Endothelial cell (in vitro differentiated cells): ENCODE results near the gene PRR19. TPM values are rescaled to one million over a fixed set of nuclear protein-coding genes. Genes with fewer than 3 reads are reported as not detected.

Experiments
- DNase-seq: peaks from one replicate; pipeline ENCODE4 v3.0.0; 2021; ENCODE audit warnings: low spot score
- H3K27ac Mint-ChIP-seq: one replicate; pipeline ENCODE4 v1.8.0; 2021; ENCODE audit warnings: mixed read lengths, inconsistent platforms; ENCODE audit not compliant: unreplicated experiment
- H3K27me3 Mint-ChIP-seq: one replicate; pipeline ENCODE4 v1.8.0; 2021; ENCODE audit warnings: mild to moderate bottlenecking, moderate library complexity, mixed read lengths, inconsistent platforms; ENCODE audit not compliant: unreplicated experiment
- H3K36me3 Mint-ChIP-seq: one replicate; pipeline ENCODE4 v1.8.0; 2021; ENCODE audit warnings: mild to moderate bottlenecking, low read depth, mixed read lengths, inconsistent platforms; ENCODE audit not compliant: unreplicated experiment
- H3K4me1 Mint-ChIP-seq: one replicate; pipeline ENCODE4 v1.8.0; 2021; ENCODE audit warnings: mild to moderate bottlenecking, mixed read lengths, inconsistent platforms; ENCODE audit not compliant: unreplicated experiment
- H3K4me3 Mint-ChIP-seq: one replicate; pipeline ENCODE4 v1.8.0; 2021; ENCODE audit warnings: mild to moderate bottlenecking, mixed read lengths, inconsistent platforms; ENCODE audit not compliant: unreplicated experiment
- H3K9me3 Mint-ChIP-seq: one replicate; pipeline ENCODE4 v1.8.0; 2021; ENCODE audit warnings: mixed read lengths, inconsistent platforms; ENCODE audit not compliant: unreplicated experiment
- CTCF ChIP-seq: fragments of 200-600 bp; sonication (generic); IDR thresholded peaks from one replicate; pipeline ENCODE4 v1.5.0; 2021; ENCODE audit warnings: antibody characterized with exemption; ENCODE audit not compliant: unreplicated experiment
- total RNA-seq: library from RNA; stranded (reverse); fragmentation: NEBNext Ultra II Directional; extraction: Animal tissue kit (Norgen Biotek cat#: 25700); gene quantifications from one replicate; pipeline ENCODE4 v1.2.1, GENCODE V29; 2021; ENCODE audit not compliant: unreplicated experiment

PRR19 gene
- total RNA-seq, 1 donor from 2014 or later = 1.1 TPM

DNA sequence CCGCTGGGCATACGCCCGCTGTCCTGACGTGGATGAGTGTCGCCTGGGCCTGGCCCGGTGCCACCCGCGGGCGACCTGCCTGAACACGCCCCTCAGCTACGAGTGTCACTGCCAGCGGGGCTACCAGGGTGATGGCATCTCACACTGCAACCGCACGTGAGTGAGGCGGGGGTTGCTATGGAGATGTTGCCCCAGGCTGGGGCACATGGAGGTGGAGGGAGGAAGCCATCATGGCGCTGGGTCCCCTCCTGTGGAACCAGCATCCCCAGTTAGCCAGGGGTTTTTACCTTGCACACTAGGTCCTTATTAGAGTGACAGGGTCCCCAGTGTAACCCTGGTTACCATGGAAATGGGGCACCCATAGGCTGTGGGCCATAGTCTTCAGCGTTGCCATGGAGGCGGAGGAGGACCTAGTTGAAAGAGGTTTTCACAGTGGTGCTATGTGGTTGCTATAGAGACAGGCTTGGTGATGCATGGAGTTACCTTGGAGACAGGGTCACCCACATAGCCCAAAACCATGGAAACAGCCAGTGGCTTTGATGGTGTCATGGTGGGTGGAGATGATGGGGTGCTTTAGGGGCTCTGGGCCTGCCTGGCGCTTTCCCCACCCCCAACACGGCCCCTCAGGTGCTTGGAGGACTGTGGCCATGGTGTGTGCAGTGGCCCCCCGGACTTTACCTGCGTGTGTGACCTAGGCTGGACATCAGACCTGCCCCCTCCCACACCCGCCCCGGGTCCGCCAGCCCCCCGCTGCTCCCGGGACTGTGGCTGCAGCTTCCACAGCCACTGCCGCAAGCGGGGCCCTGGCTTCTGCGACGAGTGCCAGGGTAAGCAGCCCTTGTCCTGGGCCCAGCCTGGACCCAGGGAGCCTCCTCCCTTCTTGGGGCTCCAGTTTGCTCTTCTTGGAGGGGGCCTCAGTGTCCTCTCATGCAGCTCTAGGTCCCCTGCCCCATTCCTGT is 50.6 kb downstream of the PRR19 start:
- Mint-ChIP-seq H3K9me3 (no peaks in the 10 kb centered on the region), H3K4me1 (no peaks in the 10 kb centered on the region), H3K27me3 (peaks cover 8% of the 10 kb centered on the region), H3K4me3 (no peak overlapping the region), H3K36me3 (peaks cover 32% of the 10 kb centered on the region), H3K27ac (no peak overlapping the region)
- TF ChIP-seq CTCF = no peak
- DNase-seq = no peak

GRCh38 chr19:42353341-42354015 is 51.5 kb downstream of the PRR19 start:
- H3K4me1 Mint-ChIP-seq = no peaks in the 10 kb centered on the region
- no peak overlapping the region for H3K4me3 Mint-ChIP-seq
- no peak for DNase-seq
- peaks cover 10% of the 10 kb centered on the region for H3K27me3 Mint-ChIP-seq
- H3K36me3 Mint-ChIP-seq = peaks cover 27% of the 10 kb centered on the region
- no peak overlapping the region for H3K27ac Mint-ChIP-seq
- no peaks in the 10 kb centered on the region for H3K9me3 Mint-ChIP-seq
- no peak for TF ChIP-seq CTCF

DNA sequence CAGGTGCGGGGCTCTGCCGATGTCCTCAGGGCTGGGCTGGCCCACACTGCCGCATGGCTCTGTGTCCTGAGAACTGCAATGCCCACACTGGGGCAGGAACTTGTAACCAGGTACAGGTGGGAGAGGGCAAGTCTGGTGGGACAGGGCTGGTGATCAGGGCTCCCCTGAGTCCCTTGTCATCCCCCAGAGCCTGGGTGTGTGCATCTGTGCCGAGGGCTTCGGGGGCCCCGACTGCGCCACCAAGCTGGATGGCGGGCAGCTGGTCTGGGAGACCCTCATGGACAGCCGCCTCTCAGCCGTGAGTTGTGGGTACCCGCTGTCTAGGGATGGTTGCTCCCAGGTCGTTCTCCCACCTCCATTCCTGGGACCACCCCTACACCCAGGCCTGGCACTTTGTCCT is 54.0 kb downstream of the PRR19 start:
- no peak for DNase-seq
- peaks cover 10% of the 10 kb centered on the region for H3K27me3 Mint-ChIP-seq
- TF ChIP-seq CTCF = no peak
- H3K27ac Mint-ChIP-seq = no peak overlapping the region
- H3K9me3 Mint-ChIP-seq = no peaks in the 10 kb centered on the region
- H3K4me3 Mint-ChIP-seq = no peak overlapping the region
- H3K36me3 Mint-ChIP-seq = peaks cover 27% of the 10 kb centered on the region
- peaks cover 3% of the 10 kb centered on the region for H3K4me1 Mint-ChIP-seq

- H3K4me3 Mint-ChIP-seq = no peak overlapping the region
- H3K4me1 Mint-ChIP-seq = peaks cover 6% of the 10 kb centered on the region
- H3K36me3 Mint-ChIP-seq = peaks cover 32% of the 10 kb centered on the region
- H3K9me3 Mint-ChIP-seq = no peaks in the 10 kb centered on the region
- no peak overlapping the region for H3K27ac Mint-ChIP-seq
- no peak for TF ChIP-seq CTCF
- DNase-seq = no peak
- peaks cover 10% of the 10 kb centered on the region for H3K27me3 Mint-ChIP-seq
Measured at GRCh38 chr19:42356686-42357085, 54.8 kb downstream of the PRR19 start.

GRCh38 chr19:42357290-42357689 is 55.4 kb downstream of the PRR19 start:
- Mint-ChIP-seq H3K9me3 (no peaks in the 10 kb centered on the region), H3K27me3 (peaks cover 9% of the 10 kb centered on the region), H3K36me3 (peaks cover 28% of the 10 kb centered on the region), H3K4me1 (peaks cover 6% of the 10 kb centered on the region), H3K27ac (no peak overlapping the region), H3K4me3 (no peak overlapping the region)
- DNase-seq = no peak
- no peak for TF ChIP-seq CTCF
